SK-N-SH treated with all-trans-retinoic acid at 6 μM for 48 hours (cell line): Measurements from ENCODE around the gene ACVR2A.
A peak's percentile ranks its signal among the peaks of the same experiment; 100 is the strongest.

ENCODE experiments used
- ATAC-seq: fragments of 200-7000 bp; cut with Tn5 transposase; 3 replicates; pipeline ENCODE4 v1.9.1; 2020; ENCODE audit warnings: mild to moderate bottlenecking, moderate library complexity
- ARNTL ChIP-seq: fragments of 450-650 bp; formaldehyde crosslinking; IDR thresholded peaks from 2 replicates; pipeline ENCODE4 v1.5.0; 2020; ENCODE audit warnings: low read depth, mild to moderate bottlenecking, moderate library complexity, borderline replicate concordance
- BACH2 ChIP-seq: fragments of 250-450 bp; sonication (Bioruptor Pico); IDR thresholded peaks from 2 replicates; pipeline ENCODE4 v1.9.0; 2021; ENCODE audit warnings: mild to moderate bottlenecking, borderline replicate concordance
- CREB5 ChIP-seq: fragments of 250-450 bp; sonication (Bioruptor Pico); IDR thresholded peaks from 2 replicates; pipeline ENCODE4 v1.5.1; 2020; ENCODE audit warnings: low read depth, mild to moderate bottlenecking, moderate library complexity
- CSDC2 ChIP-seq: fragments of 250-450 bp; sonication (Bioruptor Pico); IDR thresholded peaks from 2 replicates; pipeline ENCODE4 v1.5.0; 2020; ENCODE audit warnings: mild to moderate bottlenecking, moderate library complexity
- CSRNP3 ChIP-seq: fragments of 250-450 bp; sonication (Bioruptor Pico); IDR thresholded peaks from 2 replicates; pipeline ENCODE4 v1.5.1; 2021; ENCODE audit warnings: mild to moderate bottlenecking, moderate library complexity
- ESRRG ChIP-seq: fragments of 250-450 bp; sonication (Bioruptor Pico); IDR thresholded peaks from 2 replicates; pipeline ENCODE4 v1.6.1; 2021; ENCODE audit warnings: mild to moderate bottlenecking
- GLIS3 ChIP-seq: fragments of 250-450 bp; sonication (Bioruptor Pico); IDR thresholded peaks from 2 replicates; pipeline ENCODE4 v1.5.0; 2020; ENCODE audit warnings: mild to moderate bottlenecking, moderate library complexity
- ISL1 ChIP-seq: fragments of 250-450 bp; sonication (Bioruptor Pico); IDR thresholded peaks from 2 replicates; pipeline ENCODE4 v2.1.2; 2022; ENCODE audit warnings: mild to moderate bottlenecking, moderate library complexity
- OSR1 ChIP-seq: fragments of 250-450 bp; sonication (Bioruptor Pico); IDR thresholded peaks from 2 replicates; pipeline ENCODE4 v1.8.0; 2022; ENCODE audit warnings: moderate library complexity, mild to moderate bottlenecking, inconsistent platforms
- RARB ChIP-seq: fragments of 250-450 bp; sonication (Bioruptor Pico); IDR thresholded peaks from 2 replicates; pipeline ENCODE4 v1.8.0; 2021; ENCODE audit warnings: mild to moderate bottlenecking, moderate library complexity
- SNAI2 ChIP-seq: fragments of 250-450 bp; sonication (Bioruptor Pico); IDR thresholded peaks from 2 replicates; pipeline ENCODE4 v1.5.0; 2020; ENCODE audit warnings: mild to moderate bottlenecking, moderate library complexity
- TOX ChIP-seq: fragments of 250-450 bp; sonication (Bioruptor Pico); IDR thresholded peaks from 2 replicates; pipeline ENCODE4 v1.8.0; 2021; ENCODE audit warnings: mild to moderate bottlenecking, moderate library complexity, borderline replicate concordance
- TSHZ2 ChIP-seq: fragments of 250-450 bp; sonication (Bioruptor Pico); IDR thresholded peaks from 2 replicates; pipeline ENCODE4 v1.5.0; 2020; ENCODE audit warnings: mild to moderate bottlenecking, moderate library complexity
- ZC3H10 ChIP-seq: fragments of 250-450 bp; sonication (Bioruptor Pico); IDR thresholded peaks from 2 replicates; pipeline ENCODE4 v1.5.1; 2021; ENCODE audit warnings: mild to moderate bottlenecking, moderate library complexity
- ZFP3 ChIP-seq: fragments of 250-450 bp; sonication (Bioruptor Pico); IDR thresholded peaks from 2 replicates; pipeline ENCODE4 v1.5.0; 2020; ENCODE audit warnings: mild to moderate bottlenecking, moderate library complexity
- ZFP30 ChIP-seq: fragments of 450-650 bp; formaldehyde crosslinking; IDR thresholded peaks from 2 replicates; pipeline ENCODE4 v1.5.0; 2022; ENCODE audit warnings: mild to moderate bottlenecking, moderate library complexity
- ZNF565 ChIP-seq: fragments of 450-650 bp; formaldehyde crosslinking; conservative IDR thresholded peaks from 2 replicates; pipeline ENCODE4 v1.5.0; 2020; ENCODE audit warnings: low read depth, mild to moderate bottlenecking, moderate library complexity
- ZNF70 ChIP-seq: fragments of 450-650 bp; formaldehyde crosslinking; IDR thresholded peaks from 2 replicates; pipeline ENCODE4 v1.5.0; 2020; ENCODE audit warnings: mild to moderate bottlenecking, moderate library complexity
- ZNF8 ChIP-seq: fragments of 450-650 bp; formaldehyde crosslinking; IDR thresholded peaks from 2 replicates; pipeline ENCODE4 v1.5.0; 2020; ENCODE audit warnings: mild to moderate bottlenecking, moderate library complexity
- TF ChIP-seq, protein P1 (sequence below): fragments of 250-450 bp; sonication (Bioruptor Pico); IDR thresholded peaks from 2 replicates; pipeline ENCODE4 v1.8.0; 2021; ENCODE audit warnings: low read depth, mild to moderate bottlenecking, moderate library complexity, borderline replicate concordance
- TF ChIP-seq, protein P2 (sequence below): fragments of 250-450 bp; sonication (Bioruptor Pico); IDR thresholded peaks from 2 replicates; pipeline ENCODE4 v1.8.0; 2020; ENCODE audit warnings: mild to moderate bottlenecking, moderate library complexity, borderline replicate concordance

Gene ACVR2A

GRCh38 chr2:147927053-147927588 is 82.3 kb downstream of the ACVR2A start:
- no peak for ATAC-seq
- TF ChIP-seq SNAI2 (CRISPR knock-in tag) (no peak), ISL1 (CRISPR knock-in tag) (no peak), CSRNP3 (CRISPR knock-in tag) (no peak), ZFP3 (CRISPR knock-in tag) (no peak), ZFP30 (CRISPR knock-in tag) (no peak), ZC3H10 (CRISPR knock-in tag) (no peak), GLIS3 (CRISPR knock-in tag) (no peak), OSR1 (CRISPR knock-in tag) (no peak), ZNF565 (CRISPR knock-in tag) (no peak), ESRRG (CRISPR knock-in tag) (no peak), TOX (CRISPR knock-in tag) (no peak), BACH2 (CRISPR knock-in tag) (no peak)
- TF ChIP-seq, protein P1, sequence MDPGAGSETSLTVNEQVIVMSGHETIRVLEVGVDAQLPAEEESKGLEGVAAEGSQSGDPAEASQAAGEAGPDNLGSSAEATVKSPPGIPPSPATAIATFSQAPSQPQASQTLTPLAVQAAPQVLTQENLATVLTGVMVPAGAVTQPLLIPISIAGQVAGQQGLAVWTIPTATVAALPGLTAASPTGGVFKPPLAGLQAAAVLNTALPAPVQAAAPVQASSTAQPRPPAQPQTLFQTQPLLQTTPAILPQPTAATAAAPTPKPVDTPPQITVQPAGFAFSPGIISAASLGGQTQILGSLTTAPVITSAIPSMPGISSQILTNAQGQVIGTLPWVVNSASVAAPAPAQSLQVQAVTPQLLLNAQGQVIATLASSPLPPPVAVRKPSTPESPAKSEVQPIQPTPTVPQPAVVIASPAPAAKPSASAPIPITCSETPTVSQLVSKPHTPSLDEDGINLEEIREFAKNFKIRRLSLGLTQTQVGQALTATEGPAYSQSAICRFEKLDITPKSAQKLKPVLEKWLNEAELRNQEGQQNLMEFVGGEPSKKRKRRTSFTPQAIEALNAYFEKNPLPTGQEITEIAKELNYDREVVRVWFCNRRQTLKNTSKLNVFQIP (CRISPR knock-in tag), result no peak
- TF ChIP-seq, protein P2, sequence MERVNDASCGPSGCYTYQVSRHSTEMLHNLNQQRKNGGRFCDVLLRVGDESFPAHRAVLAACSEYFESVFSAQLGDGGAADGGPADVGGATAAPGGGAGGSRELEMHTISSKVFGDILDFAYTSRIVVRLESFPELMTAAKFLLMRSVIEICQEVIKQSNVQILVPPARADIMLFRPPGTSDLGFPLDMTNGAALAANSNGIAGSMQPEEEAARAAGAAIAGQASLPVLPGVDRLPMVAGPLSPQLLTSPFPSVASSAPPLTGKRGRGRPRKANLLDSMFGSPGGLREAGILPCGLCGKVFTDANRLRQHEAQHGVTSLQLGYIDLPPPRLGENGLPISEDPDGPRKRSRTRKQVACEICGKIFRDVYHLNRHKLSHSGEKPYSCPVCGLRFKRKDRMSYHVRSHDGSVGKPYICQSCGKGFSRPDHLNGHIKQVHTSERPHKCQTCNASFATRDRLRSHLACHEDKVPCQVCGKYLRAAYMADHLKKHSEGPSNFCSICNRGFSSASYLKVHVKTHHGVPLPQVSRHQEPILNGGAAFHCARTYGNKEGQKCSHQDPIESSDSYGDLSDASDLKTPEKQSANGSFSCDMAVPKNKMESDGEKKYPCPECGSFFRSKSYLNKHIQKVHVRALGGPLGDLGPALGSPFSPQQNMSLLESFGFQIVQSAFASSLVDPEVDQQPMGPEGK (CRISPR knock-in tag), result no peak

DNA sequence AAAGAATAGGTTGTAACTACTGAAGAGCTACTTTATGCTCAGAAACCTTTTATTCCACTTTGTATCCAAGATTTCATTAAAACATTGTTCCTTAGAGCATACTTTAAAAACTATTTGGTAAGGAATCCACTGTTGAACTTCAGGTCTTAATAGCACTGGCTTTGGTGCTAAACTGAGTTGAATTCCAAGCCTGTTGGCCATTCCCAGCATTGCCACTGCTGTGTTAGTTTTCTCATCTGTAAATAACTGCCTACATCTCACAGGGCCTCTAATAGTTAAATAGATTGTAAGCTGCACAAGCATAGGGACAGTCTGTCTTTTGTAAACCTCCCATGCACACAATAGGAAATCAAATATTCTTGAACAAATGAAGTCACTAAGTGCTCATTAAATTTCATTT is 89.1 kb downstream of the ACVR2A start:
- TF ChIP-seq ZNF8 (CRISPR knock-in tag) (no peak), ZC3H10 (CRISPR knock-in tag) (no peak), RARB (CRISPR knock-in tag) (no peak), SNAI2 (CRISPR knock-in tag) (no peak), GLIS3 (CRISPR knock-in tag) (no peak)
- ATAC-seq, result no peak

- TF ChIP-seq SNAI2 (CRISPR knock-in tag) (no peak), TSHZ2 (CRISPR knock-in tag) (no peak), ZNF70 (CRISPR knock-in tag) (no peak), ARNTL (CRISPR knock-in tag) (no peak)
- no peak for ATAC-seq
Measured at GRCh38 chr2:147934881-147935620, 90.2 kb downstream of the ACVR2A start.

DNA sequence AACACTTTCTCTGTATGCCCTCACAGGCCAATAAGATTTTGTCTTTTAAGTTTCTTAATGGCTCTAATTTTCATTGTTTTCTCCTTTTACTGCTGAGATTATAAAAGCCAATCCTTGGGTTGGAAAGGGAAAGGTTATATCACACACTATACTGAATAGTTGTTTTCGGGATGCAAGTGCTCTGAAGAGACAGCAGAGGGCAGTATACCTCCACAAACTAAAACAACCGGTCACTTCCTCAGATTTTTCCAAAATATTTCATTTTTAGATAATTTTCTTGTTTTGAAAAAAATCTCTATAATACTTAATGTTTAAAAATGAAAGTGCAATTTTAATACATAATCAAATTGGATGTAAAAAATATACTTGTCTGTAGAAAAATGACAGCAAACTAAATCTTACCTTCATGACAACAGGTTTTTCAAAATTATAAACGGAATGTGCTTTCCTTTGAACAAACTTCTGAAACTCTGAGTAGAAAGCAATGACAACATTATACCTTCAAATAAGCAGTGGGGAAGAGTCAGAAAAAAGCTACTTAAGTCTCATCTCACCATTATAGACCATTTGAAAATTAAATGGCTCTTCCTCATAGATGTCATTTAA is 93.0 kb downstream of the ACVR2A start:
- ATAC-seq, result peak; percentile 78
- no peak for TF ChIP-seq TOX (CRISPR knock-in tag)
- TF ChIP-seq CSDC2 (CRISPR knock-in tag), result no peak
- TF ChIP-seq CREB5 (CRISPR knock-in tag), result no peak
- no peak for TF ChIP-seq ZC3H10 (CRISPR knock-in tag)
- TF ChIP-seq GLIS3 (CRISPR knock-in tag), result no peak
- TF ChIP-seq TSHZ2 (CRISPR knock-in tag), result no peak
- no peak for TF ChIP-seq ZNF565 (CRISPR knock-in tag)
